Activated T-cell treated with anti-CD3 and anti-CD28 coated beads for 1 hour (primary cell): ENCODE results near the gene TTC17.

Experiments
- DNase-seq: peaks from one replicate; pipeline ENCODE4 v3.0.0-alpha.2; 2020; ENCODE audit warnings: low read depth

Gene TTC17

DNA sequence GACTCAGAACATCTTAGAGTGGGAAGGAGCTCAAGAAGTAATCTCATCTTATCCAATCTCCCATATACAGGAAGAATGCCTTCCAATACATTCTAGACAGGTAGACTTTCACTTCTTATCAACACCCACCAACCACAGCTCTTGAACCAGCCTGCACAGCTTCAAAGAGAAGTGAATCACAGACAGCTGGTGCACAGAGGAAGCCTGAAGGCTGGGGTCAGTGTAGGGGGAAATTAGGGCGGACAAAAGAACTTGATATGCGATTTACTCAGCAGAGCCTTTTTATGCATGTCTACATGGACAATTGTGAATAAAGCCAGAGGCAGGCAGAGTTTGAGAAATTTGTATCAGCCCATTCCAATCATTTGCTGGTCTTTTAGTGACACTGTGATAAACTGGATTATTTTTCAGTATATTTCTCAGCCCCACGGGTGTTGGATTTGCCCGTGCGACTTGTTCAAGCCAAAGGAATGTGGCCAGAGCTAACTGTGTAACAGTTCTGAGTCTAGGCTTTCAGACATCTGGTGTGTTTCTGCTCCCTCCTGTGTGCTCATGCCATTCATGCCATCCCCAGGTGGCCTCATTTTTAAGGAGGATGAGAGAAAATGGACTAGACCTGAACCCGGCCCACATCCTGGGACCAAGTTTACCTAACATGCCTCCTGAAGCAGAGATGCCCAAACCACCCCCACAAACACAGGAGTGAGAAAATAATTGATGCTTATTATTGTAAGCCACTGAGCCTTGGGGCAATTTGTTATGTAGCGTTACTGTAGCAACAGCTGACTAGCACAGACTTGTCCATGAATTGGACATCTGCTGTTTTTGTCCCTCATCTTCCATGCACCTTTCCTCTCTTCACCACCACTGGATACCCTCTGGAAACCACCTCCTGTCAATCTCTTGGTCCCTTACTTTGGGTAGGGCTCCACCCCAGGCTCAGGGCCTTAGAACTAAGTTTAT is 184.3 kb downstream of the TTC17 start:
- no peak for DNase-seq
